ENCODE data around the gene ZBTB21.

DNA sequence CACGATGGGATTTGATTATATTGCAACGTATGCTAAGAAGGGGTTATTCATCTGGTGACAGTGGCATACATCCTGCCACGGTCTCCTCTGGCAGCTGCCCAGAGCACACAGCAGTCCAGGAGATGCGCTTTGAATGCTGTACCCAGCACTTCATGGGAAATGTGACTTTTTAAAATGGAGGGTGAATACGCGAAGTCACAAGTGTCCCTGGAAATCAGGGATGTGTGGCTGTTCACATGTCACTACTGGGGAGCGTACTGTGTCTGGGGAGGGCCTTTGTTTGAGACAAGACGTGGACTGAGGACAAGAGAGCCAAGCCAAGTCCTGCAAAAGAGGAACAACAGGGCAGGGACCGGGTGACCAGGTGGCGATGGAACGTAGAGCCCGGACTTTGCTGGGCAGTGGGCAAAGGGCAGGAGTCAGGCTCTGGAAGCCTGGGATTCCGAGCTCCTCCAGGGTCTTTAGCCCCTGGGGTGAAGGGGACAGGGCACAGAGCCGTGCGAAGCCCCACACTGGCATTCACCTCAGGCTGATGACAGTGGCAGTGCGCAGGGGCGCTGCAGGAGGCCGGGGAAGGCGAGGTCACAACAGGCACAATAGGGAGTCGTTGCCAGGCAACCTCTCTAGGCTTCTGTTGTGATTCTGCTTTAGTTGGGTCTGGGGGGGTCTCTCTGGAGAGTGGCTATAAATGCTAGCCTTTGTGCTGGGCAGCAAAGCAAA is 11.4 kb upstream of the ZBTB21 start:
- TF ChIP-seq, protein P1, sequence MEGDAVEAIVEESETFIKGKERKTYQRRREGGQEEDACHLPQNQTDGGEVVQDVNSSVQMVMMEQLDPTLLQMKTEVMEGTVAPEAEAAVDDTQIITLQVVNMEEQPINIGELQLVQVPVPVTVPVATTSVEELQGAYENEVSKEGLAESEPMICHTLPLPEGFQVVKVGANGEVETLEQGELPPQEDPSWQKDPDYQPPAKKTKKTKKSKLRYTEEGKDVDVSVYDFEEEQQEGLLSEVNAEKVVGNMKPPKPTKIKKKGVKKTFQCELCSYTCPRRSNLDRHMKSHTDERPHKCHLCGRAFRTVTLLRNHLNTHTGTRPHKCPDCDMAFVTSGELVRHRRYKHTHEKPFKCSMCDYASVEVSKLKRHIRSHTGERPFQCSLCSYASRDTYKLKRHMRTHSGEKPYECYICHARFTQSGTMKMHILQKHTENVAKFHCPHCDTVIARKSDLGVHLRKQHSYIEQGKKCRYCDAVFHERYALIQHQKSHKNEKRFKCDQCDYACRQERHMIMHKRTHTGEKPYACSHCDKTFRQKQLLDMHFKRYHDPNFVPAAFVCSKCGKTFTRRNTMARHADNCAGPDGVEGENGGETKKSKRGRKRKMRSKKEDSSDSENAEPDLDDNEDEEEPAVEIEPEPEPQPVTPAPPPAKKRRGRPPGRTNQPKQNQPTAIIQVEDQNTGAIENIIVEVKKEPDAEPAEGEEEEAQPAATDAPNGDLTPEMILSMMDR (IDR thresholded peaks at IDR 0.05): no peak
- no peak for TF ChIP-seq EP300 (IDR thresholded peaks at IDR 0.05)

All from esophagus muscularis mucosa (tissue), 3 donors.